Measurements from ENCODE around the gene ASGR1.
A peak's percentile ranks its signal among the peaks of the same experiment; 100 is the strongest.

ASGR1 gene

GRCh38 chr17:7179317-7180254 is at the start of gene ASGR1:
ASGR1 (minus strand) TSS chr17:7179370; CDS start chr17:7178563, 807 bp downstream.
- no peak for DNase-seq

DNA sequence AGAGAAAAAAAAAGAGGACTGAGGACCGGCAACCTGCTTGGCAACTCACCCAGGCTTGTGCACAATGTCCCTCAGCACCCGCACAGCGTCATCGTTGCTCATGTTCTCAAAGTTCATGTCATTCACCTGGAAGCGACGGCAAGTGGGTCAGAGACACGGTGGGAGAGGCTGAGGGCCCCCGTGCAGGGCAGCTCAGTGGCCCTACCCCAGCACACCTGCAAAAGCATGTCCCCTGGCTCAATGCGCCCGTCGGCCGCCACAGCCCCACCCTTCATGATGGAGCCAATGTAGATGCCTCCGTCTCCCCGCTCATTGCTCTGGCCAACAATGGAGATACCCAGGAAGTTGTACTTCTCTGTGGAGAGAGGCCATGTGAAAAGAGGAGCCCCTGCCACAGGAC is 49.8 kb upstream of the ASGR1 start:
- no peak for DNase-seq

DNA sequence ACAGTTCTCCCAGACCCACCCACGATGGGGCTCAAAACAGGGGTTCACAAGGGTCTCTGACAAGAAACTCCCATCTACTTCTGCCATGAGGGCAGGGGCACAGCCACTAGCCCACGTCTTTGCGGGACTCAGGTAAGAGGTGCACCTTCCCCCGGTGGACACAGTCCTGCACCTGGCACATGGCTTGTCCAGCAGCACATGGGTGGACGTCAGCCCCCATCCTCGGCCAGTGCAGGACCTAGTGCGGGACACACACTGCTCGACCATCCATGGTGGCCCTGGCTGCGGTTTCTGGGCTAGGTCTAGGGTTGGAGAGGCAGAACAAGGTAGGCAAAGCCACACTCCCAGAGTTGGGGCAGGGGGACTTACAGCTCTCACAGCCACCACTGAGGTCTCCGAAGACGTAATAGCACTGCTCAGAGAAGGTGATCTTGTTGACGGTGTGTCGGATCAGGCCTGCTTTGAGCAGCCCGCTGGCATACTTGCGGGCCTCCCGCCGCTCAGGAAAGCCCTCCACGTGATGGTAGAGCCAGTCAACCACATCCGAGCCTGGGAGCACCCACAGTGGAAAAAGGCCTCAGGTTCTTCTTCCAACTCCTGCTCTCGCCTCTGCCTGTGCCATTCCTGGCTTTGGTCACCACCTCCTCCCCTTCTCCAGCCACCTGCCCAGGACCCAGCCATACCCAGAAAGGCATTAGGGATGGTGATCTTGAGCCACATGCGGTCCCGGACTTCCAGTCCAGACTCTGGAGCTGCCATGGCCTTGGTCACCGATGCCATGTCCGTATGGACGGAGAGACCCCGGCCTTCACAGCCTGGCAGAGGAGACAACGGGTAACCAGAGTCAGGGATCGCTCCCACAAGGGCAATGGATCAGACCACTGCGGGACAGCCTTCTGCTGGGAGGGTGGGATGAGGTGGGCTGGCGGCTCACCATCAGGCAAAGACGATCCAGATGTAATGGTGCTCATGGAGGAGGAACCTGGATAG is 47.8 kb upstream of the ASGR1 start:
- DNase-seq, result no peak

- no peak for DNase-seq
These were observed 46.7 kb upstream of the ASGR1 start for GRCh38 chr17:7225711-7226331.

DNA sequence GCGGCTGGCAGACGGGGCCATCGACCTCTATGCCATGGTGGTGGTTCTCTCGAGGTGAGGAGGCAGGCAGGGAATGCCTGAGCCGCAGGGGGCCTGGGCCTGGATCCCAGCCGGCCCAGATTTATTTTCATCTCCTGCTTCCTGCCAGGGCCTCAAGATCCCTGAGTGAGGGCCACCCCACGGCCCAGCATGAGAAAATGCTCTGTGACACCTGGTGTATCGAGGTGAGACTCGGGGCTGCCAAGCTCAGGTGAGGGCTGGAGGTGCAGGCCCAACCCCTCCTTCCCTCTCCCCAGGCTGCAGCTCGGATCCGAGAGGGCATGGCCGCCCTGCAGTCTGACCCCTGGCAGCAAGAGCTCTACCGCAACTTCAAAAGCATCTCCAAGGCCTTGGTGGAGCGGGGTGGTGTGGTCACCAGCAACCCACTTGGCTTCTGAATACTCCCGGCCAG is 45.5 kb upstream of the ASGR1 start:
- no peak for DNase-seq

GRCh38 chr17:7224110-7224509 is 44.9 kb upstream of the ASGR1 start:
- DNase-seq, result no peak

DNA sequence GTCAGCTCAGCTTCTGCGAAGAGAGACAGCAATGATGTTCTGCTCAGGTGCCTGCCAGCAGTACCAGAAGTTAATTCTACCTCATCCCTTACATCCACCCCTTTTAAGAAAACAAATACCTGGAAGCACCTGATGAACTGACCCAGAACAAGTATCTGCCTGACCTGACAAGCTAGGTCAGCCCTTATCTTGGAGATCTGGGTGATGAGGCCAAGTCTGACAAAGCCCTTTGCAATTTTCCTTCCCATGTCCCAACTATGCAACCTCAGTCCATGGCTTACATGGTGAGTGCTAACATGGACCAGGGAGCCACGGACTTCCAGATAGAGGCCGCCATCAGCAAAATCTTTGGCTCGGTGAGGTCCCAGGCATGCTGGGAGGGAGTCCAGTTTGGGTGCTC is 44.2 kb upstream of the ASGR1 start:
- DNase-seq, result no peak

- DNase-seq, result no peak
These were observed 43.8 kb upstream of the ASGR1 start for GRCh38 chr17:7222972-7223292.

GRCh38 chr17:7222093-7222971 is 43.2 kb upstream of the ASGR1 start:
- no peak for DNase-seq

DNA sequence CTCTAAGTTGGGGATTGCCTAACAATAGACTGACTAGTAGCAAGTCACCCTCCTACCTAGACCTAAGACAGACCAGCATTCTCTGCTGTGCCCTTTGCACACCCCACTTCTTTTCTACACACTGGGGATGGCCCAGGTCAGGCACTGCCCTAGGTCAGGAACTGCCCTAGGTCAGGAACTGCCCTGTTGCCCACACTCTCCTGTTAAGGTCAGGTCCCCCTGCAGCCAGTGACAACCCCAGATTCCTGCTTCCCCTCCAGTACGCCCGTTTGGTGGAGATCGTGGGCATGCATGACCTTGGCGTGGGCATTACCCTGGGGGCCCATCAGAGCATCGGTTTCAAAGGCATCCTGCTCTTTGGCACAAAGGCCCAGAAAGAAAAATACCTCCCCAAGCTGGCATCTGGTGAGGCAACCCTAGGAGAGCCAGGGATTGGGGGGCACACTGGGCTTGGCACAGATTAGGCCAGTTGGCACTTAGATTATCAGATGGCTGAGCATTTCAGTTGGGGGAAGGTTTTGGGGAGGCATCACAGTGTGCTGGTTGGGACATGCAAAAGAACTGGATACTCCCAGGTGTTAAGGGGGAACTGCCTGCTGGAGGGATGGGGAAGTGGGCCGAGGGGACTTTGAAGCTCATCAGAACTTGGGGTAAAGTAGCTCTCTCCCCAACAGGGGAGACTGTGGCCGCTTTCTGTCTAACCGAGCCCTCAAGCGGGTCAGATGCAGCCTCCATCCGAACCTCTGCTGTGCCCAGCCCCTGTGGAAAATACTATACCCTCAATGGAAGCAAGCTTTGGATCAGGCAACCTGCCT is 42.3 kb upstream of the ASGR1 start:
- no peak for DNase-seq

DNA sequence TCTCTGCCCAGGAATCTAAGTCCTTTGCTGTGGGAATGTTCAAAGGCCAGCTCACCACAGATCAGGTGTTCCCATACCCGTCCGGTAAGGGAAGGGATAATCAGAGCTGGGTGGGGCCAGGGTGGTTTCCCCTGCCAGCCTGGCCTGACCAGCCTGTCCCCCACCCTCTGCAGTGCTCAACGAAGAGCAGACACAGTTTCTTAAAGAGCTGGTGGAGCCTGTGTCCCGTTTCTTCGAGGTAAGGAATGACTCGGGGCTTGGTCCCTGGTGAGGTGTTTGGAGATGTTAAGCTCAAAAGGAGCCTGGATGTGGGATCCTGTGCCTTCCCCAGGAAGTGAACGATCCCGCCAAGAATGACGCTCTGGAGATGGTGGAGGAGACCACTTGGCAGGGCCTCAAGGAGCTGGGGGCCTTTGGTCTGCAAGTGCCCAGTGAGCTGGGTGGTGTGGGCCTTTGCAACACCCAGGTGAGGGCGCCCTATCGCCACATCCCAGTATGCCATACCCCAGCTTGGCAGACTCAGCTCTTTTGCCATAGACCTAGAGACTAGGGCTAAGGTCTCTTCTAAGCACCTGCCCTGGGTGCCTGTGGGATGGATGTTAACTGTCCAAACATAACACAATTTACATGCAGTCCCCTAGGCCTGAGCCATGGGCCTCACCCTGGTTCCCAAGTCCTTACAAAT is 41.6 kb upstream of the ASGR1 start:
- DNase-seq, result peak; percentile 76

GRCh38 chr17:7219812-7220592 is 40.8 kb upstream of the ASGR1 start, which contains the start of the genes ACADVL and DLG4:
ACADVL (plus strand) TSS chr17:7219938; CDS start chr17:7219985, 47 bp downstream.
DLG4 (minus strand) TSS chr17:7219836.
- peak; percentile 90 for DNase-seq

GRCh38 chr17:7219229-7219811 is 40.1 kb upstream of the ASGR1 start:
- DNase-seq, result no peak

DNA sequence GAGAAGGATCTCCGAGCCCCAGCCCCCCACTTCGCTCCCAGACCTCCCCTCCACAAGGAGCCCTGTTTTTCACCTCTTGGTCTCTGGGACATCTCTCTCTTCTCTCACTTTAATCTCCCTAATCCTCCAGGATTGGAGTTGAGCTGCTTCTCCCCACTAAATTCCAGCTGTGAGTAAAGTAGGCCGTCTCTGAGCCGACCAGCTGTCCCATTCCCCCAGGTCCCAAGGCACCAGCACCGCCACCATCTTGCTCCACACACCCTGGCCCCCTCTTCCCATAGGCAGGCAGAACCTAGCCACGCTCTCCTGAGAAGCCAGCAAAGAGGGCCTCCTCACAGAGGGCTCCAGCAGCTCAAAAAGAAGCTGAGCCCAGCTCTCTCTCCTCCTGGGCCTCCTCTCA is 39.6 kb upstream of the ASGR1 start:
- DNase-seq, result no peak

GRCh38 chr17:7218166-7218565 is 39.0 kb upstream of the ASGR1 start:
- DNase-seq, result no peak

- DNase-seq, result no peak
These were observed 38.2 kb upstream of the ASGR1 start for GRCh38 chr17:7217113-7217987.

- DNase-seq, result no peak
These were observed 37.3 kb upstream of the ASGR1 start for GRCh38 chr17:7216242-7217112.

Measured in stimulated activated CD8-positive, alpha-beta memory T cell treated with anti-CD3 and anti-CD28 coated beads, Interleukin-4, amount 100 ng/mL, for 48 hours (primary cell).